Right lobe of liver (tissue), 4 donors: ENCODE measurements around the gene MYOM3.

Source experiments
- POLR2A ChIP-seq: fragments of 450-650 bp; IDR thresholded peaks from one replicate; pipeline ENCODE4 v1.6.1; 2017; ENCODE audit warnings: antibody characterized with exemption, mild to moderate bottlenecking
- TF ChIP-seq, protein P1 (sequence below), 4 donors: fragments of 200-600 bp in 3 of 4; fragments of 450-650 bp in 1 of 4; IDR thresholded peaks; one replicate each; pipeline versions ENCODE4 v1.5.1 to v1.8.0; 2016 to 2022; ENCODE audit warnings: antibody characterized with exemption in 4 of 4, mild to moderate bottlenecking in 2 of 4
- donor health status: DM: no; HTN: no; CAD: no.
- donor health status: DM: no; HTN: no; CAD: no.
- donor health status: DM: no; HTN: yes; CAD: no.

DNA sequence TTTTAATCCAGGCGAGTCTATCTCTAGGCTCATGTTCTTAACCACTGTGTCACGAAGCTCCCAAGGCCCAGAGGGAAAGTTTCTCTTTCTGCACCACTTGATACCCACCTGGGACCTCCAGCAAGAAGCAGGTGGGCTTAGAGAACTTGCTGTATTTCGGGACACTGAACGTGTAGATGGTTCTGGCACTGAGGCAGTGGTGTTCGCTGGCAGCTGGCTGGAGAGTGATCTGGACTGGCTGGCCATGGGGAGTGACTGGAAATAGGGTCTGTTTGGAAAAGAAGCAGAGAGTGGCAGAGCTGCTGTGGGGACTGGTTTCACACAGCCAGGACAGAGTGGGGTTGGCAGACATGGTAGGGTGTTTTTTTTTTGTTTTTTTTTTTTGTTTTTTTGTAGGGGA lies 47.4 kb upstream of the MYOM3 start:
- TF ChIP-seq, protein P1, sequence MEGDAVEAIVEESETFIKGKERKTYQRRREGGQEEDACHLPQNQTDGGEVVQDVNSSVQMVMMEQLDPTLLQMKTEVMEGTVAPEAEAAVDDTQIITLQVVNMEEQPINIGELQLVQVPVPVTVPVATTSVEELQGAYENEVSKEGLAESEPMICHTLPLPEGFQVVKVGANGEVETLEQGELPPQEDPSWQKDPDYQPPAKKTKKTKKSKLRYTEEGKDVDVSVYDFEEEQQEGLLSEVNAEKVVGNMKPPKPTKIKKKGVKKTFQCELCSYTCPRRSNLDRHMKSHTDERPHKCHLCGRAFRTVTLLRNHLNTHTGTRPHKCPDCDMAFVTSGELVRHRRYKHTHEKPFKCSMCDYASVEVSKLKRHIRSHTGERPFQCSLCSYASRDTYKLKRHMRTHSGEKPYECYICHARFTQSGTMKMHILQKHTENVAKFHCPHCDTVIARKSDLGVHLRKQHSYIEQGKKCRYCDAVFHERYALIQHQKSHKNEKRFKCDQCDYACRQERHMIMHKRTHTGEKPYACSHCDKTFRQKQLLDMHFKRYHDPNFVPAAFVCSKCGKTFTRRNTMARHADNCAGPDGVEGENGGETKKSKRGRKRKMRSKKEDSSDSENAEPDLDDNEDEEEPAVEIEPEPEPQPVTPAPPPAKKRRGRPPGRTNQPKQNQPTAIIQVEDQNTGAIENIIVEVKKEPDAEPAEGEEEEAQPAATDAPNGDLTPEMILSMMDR (IDR thresholded peaks at IDR 0.05) = no peak
- TF ChIP-seq POLR2A = no peak
